ENCODE results near the gene WTAP. TPM values are rescaled to one million over a fixed set of nuclear protein-coding genes. Genes with fewer than 3 reads are reported as not detected.

The WTAP gene
- total RNA-seq, 1 experiment from 2014 or later = 138 TPM

GRCh38 chr6:159800141-159800865, 73.0 kb downstream of the WTAP start, which contains the start of gene PNLDC1:
TSS of gene PNLDC1 (plus strand) at chr6:159800276. CDS start at chr6:159800308, 32 bp downstream.
- Histone ChIP-seq H3K23me2 (ENCODE audit: insufficient read length, low read depth, low read length, poor library complexity, severe bottlenecking) (no peaks in the 10 kb centered on the region), H3K9ac (ENCODE audit: extremely low read depth, insufficient read length, low read length) (no peak within 1 kb of the TSS), H2BK20ac (ENCODE audit: low read depth, low read length, poor library complexity, severe bottlenecking) (no peak within 1 kb of the TSS), H4K8ac (replicated peaks; ENCODE audit: insufficient read length, low read depth, low read length) (no peak within 1 kb of the TSS), H4K91ac (ENCODE audit: insufficient read length, low read depth, low read length) (no peak within 1 kb of the TSS), H2BK120ac (ENCODE audit: low read depth, low read length, poor library complexity, severe bottlenecking) (no peak within 1 kb of the TSS), H3T11ph (ENCODE audit: low read length) (no peak within 1 kb of the TSS), H2BK15ac (ENCODE audit: low read depth, low read length) (no peak within 1 kb of the TSS), H3K9me3 (ENCODE audit: control insufficient read depth, low read depth, low read length) (no peaks in the 10 kb centered on the region), H3K18ac (ENCODE audit: insufficient read length, low read depth, low read length) (no peak within 1 kb of the TSS), H2BK5ac (ENCODE audit: insufficient read length, low read length) (no peak within 1 kb of the TSS), H2AFZ (ENCODE audit: low read length) (no peak within 1 kb of the TSS), H3K56ac (ENCODE audit: insufficient read length, low read depth, low read length) (no peak within 1 kb of the TSS), H3K27ac (ENCODE audit: insufficient read length, low read depth, low read length) (no peak within 1 kb of the TSS), H3K79me1 (ENCODE audit: insufficient read depth, low read depth, low read length, poor library complexity, severe bottlenecking) (no peaks in the 10 kb centered on the region), H3K4me2 (ENCODE audit: insufficient read depth, insufficient read length, low read length) (no peak within 1 kb of the TSS), H3K79me2 (ENCODE audit: insufficient read depth, low read length) (no peaks in the 10 kb centered on the region), H2AK5ac (ENCODE audit: insufficient read length, low read length) (no peak within 1 kb of the TSS), H3K14ac (ENCODE audit: insufficient read depth, low read length) (no peak within 1 kb of the TSS), H3K23ac (ENCODE audit: insufficient read length, low read depth, low read length) (no peak within 1 kb of the TSS), H4K20me1 (ENCODE audit: control insufficient read depth, insufficient read depth, insufficient read length) (no peaks in the 10 kb centered on the region), H3K27me3 (ENCODE audit: insufficient read depth, low read length) (no peaks in the 10 kb centered on the region), H2BK12ac (ENCODE audit: insufficient read length, low read depth, low read length) (no peak within 1 kb of the TSS), H3K4me1 (ENCODE audit: insufficient read depth, low read length) (no peaks in the 10 kb centered on the region; the same call in 1 of the 2 replicates), H3K4ac (ENCODE audit: low read depth, low read length) (no peak within 1 kb of the TSS), H4K5ac (ENCODE audit: insufficient read length, low read depth, low read length) (no peak within 1 kb of the TSS)
- DNase-seq = no peak
- peaks cover 4 to 15% of the 10 kb centered on the region in 2 experiments; a peak in 2 of 4 replicates for H3K4me1 Mint-ChIP-seq
- H3K36me3 Mint-ChIP-seq (ENCODE audit: insufficient read depth in 1 of 3, low read depth in 3 of 3) = peaks cover 6 to 32% (median 26%) of the 10 kb centered on the region in 3 experiments; a peak in 6 of 7 replicates
- H3K9me3 Mint-ChIP-seq = no peaks in the 10 kb centered on the region
- no peaks in the 10 kb centered on the region; the same call in 1 of the 2 replicates for H3K27me3 Mint-ChIP-seq (ENCODE audit: low read depth)
- peak within 1 kb of the TSS; percentile 82 to 92 (median 87); a peak in 4 of 7 replicates for H3K27ac Mint-ChIP-seq
- no CpG with 5 or more reads among the region's 50 CpGs for WGBS (ENCODE audit: extremely low coverage, insufficient read length, low lambda C conversion rate)
- TF ChIP-seq CTCF (conservative IDR thresholded peaks at IDR 0.05) = no peak
- no peak within 1 kb of the TSS; a peak in 1 of 5 replicates for H3K4me3 Mint-ChIP-seq

Measured in H9 (cell line).